ENCODE results near the gene GRAP2. TPM values are rescaled to one million over a fixed set of nuclear protein-coding genes. Genes with fewer than 3 reads are reported as not detected.

The GRAP2 gene
- polyA plus RNA-seq, 3 donors, result 0.05 to 4.2 (median 0.97) TPM

DNA sequence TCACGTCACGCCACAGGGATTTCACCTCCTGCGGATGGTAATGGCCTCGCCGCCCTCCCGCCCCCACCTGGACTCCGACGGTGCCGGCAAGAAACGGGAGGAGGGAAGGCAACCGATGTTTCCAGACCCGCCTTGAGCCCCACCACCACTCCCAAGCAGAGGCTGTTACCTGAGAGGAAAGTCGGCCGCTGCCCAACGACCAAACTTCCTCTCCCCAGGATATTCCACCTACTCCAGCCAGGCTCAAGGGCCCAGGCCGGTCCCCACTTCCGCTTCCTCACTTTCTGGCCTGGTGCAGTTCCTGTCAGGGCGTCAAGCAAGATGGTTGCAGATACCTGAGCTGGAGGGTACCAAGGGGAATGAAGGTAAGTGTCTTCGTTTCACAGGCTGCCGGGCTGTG is 7.4 kb upstream of the GRAP2 start, which contains the start of gene ENTHD1:
TSS of gene ENTHD1 (minus strand) at position 235 of the 400 bp plus-strand sequence. CDS start 6,012 bp downstream, outside the sequence.
- Histone ChIP-seq H3K79me2 (ENCODE audit: insufficient read depth, low read length) (no peaks in the 10 kb centered on the region), H3K4me2 (replicated peaks; ENCODE audit: extremely low read depth, low read length, poor library complexity, severe bottlenecking) (no peak within 1 kb of the TSS), H3K27me3 (ENCODE audit: control insufficient read depth in 2 of 2, insufficient read depth in 2 of 2, low read length in 2 of 2) (no peaks in the 10 kb centered on the region), H3K9ac (ENCODE audit: insufficient read depth, low read length, poor library complexity, severe bottlenecking) (no peak within 1 kb of the TSS), H2AFZ (ENCODE audit: insufficient read depth, low read depth, low read length, poor library complexity, severe bottlenecking) (no peak within 1 kb of the TSS), H3K36me3 (replicated peaks in 1 of 2; ENCODE audit: control insufficient read depth in 1 of 2, insufficient read depth in 2 of 2, low read length in 2 of 2) (no peaks in the 10 kb centered on the region), H3K9me3 (replicated peaks in 1 of 2; ENCODE audit: control insufficient read depth in 1 of 2, insufficient read depth in 1 of 2, low read length in 2 of 2) (no peaks in the 10 kb centered on the region), H3K4me3 (replicated peaks in 1 of 3; ENCODE audit: low read depth in 2 of 3, low read length in 3 of 3) (no peak within 1 kb of the TSS), H3K27ac (ENCODE audit: low read depth in 1 of 2, low read length in 2 of 2) (no peak within 1 kb of the TSS), H3K4me1 (ENCODE audit: control insufficient read depth in 1 of 2, insufficient read depth in 2 of 2, low read length in 2 of 2) (peaks cover 16 to 21% of the 10 kb centered on the region in 2 donors), H4K20me1 (ENCODE audit: insufficient read depth, low read length) (no peaks in the 10 kb centered on the region)
- Mint-ChIP-seq H3K27ac (no peak within 1 kb of the TSS), H3K4me3 (no peak within 1 kb of the TSS), H3K36me3 (no peaks in the 10 kb centered on the region), H3K27me3 (ENCODE audit: low read depth in 3 of 3) (peaks cover 0 to 2% (median 0%) of the 10 kb centered on the region in 3 donors), H3K4me1 (peaks cover 15% of the 10 kb centered on the region), H3K9me3 (peaks cover 0 to 5% (median 0%) of the 10 kb centered on the region in 7 donors)
- WGBS (ENCODE audit: insufficient coverage), result 93% methylated on average over 6 of the region's 20 CpGs
- TF ChIP-seq, protein P1, sequence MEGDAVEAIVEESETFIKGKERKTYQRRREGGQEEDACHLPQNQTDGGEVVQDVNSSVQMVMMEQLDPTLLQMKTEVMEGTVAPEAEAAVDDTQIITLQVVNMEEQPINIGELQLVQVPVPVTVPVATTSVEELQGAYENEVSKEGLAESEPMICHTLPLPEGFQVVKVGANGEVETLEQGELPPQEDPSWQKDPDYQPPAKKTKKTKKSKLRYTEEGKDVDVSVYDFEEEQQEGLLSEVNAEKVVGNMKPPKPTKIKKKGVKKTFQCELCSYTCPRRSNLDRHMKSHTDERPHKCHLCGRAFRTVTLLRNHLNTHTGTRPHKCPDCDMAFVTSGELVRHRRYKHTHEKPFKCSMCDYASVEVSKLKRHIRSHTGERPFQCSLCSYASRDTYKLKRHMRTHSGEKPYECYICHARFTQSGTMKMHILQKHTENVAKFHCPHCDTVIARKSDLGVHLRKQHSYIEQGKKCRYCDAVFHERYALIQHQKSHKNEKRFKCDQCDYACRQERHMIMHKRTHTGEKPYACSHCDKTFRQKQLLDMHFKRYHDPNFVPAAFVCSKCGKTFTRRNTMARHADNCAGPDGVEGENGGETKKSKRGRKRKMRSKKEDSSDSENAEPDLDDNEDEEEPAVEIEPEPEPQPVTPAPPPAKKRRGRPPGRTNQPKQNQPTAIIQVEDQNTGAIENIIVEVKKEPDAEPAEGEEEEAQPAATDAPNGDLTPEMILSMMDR (IDR thresholded peaks at IDR 0.05), result no peak
- intact Hi-C loops (cut with micrococcal nuclease), result no loop called here
- DNase-seq, result no peak

DNA sequence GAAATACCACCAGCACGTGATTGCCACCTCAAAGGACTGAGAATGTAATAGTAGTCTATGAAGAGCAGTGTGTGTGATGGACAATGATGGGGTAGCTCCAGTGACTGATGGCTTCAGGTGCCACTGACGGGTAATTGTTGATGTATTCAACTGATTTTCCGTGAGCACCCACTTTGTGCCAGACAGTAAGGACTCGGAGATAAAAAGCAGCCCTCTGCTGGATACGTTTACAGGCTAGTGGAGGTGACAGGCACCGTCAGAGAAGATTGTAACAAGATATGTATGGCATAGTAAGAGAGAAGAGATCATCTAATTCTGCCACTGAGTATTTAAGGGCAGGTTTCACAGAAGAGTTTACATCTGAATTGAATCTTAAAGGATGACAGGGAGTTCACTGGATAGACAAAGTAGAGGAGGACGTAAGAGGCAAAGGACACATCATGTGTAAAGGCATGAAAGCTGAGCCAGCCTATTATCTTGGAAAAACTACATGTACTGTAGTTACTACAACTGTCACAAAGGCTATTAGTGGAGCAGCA is 6.3 kb upstream of the GRAP2 start:
- H3K4me1 ChIP-seq (ENCODE audit: control insufficient read depth in 1 of 2, insufficient read depth in 2 of 2, low read length in 2 of 2), result peaks cover 27 to 32% of the 10 kb centered on the region in 2 donors
- H3K9me3 Mint-ChIP-seq, result peaks cover 0 to 5% (median 0%) of the 10 kb centered on the region in 7 donors
- no peak overlapping the region for H3K9ac ChIP-seq (ENCODE audit: insufficient read depth, low read length, poor library complexity, severe bottlenecking)
- no peak overlapping the region for H3K4me3 ChIP-seq (replicated peaks in 1 of 3; ENCODE audit: low read depth in 2 of 3, low read length in 3 of 3)
- H3K36me3 ChIP-seq (replicated peaks in 1 of 2; ENCODE audit: control insufficient read depth in 1 of 2, insufficient read depth in 2 of 2, low read length in 2 of 2), result no peaks in the 10 kb centered on the region
- no peak overlapping the region for H3K27ac Mint-ChIP-seq
- H3K27me3 ChIP-seq (ENCODE audit: control insufficient read depth in 2 of 2, insufficient read depth in 2 of 2, low read length in 2 of 2), result no peaks in the 10 kb centered on the region
- H3K79me2 ChIP-seq (ENCODE audit: insufficient read depth, low read length), result no peaks in the 10 kb centered on the region
- TF ChIP-seq, protein P1 (IDR thresholded peaks at IDR 0.05), result no peak
- no peak overlapping the region for H3K27ac ChIP-seq (ENCODE audit: low read depth in 1 of 2, low read length in 2 of 2)
- no peaks in the 10 kb centered on the region for H3K36me3 Mint-ChIP-seq
- DNase-seq, result no peak
- peaks cover 24% of the 10 kb centered on the region for H3K4me1 Mint-ChIP-seq
- H2AFZ ChIP-seq (ENCODE audit: insufficient read depth, low read depth, low read length, poor library complexity, severe bottlenecking), result no peak overlapping the region
- no peak overlapping the region for H3K4me2 ChIP-seq (replicated peaks; ENCODE audit: extremely low read depth, low read length, poor library complexity, severe bottlenecking)
- peaks cover 0 to 2% (median 0%) of the 10 kb centered on the region in 3 donors for H3K27me3 Mint-ChIP-seq (ENCODE audit: low read depth in 3 of 3)
- intact Hi-C loops (cut with micrococcal nuclease), result no loop called here
- H3K9me3 ChIP-seq (replicated peaks in 1 of 2; ENCODE audit: control insufficient read depth in 1 of 2, insufficient read depth in 1 of 2, low read length in 2 of 2), result no peaks in the 10 kb centered on the region
- H3K4me3 Mint-ChIP-seq, result no peak overlapping the region
- no peaks in the 10 kb centered on the region for H4K20me1 ChIP-seq (ENCODE audit: insufficient read depth, low read length)
- 89% methylated on average over 7 of the region's 7 CpGs for WGBS (ENCODE audit: insufficient coverage)

All from CD14-positive monocyte (primary cell).